H9 (cell line): ENCODE data around the gene COX6B1. TPM values are rescaled to one million over a fixed set of nuclear protein-coding genes. Genes with fewer than 3 reads are reported as not detected.
A peak's percentile ranks its signal among the peaks of the same experiment; 100 is the strongest.

Experiments used
- DNase-seq: peaks from one replicate; pipeline ENCODE4 v3.0.0-alpha.2; 2017
- H2AFZ ChIP-seq: one replicate; pipeline ENCODE4 v1.6.1; 2013; ENCODE audit warnings: mild to moderate bottlenecking, low read length, control low read depth, moderate library complexity
- H2AK5ac ChIP-seq: 2 replicates; pipeline ENCODE4 v1.6.1; 2013; ENCODE audit warnings: low read length, control low read depth, mixed read lengths; ENCODE audit not compliant: insufficient read length
- H2BK120ac ChIP-seq: one replicate; pipeline ENCODE4 v1.6.1; 2013; ENCODE audit warnings: low read depth, mild to moderate bottlenecking, low read length, control low read depth, inconsistent platforms; ENCODE audit not compliant: poor library complexity, severe bottlenecking
- H2BK12ac ChIP-seq: 2 replicates; pipeline ENCODE4 v1.6.1; 2013; ENCODE audit warnings: low read length, control low read depth, mixed read lengths, low read depth; ENCODE audit not compliant: insufficient read length
- H2BK15ac ChIP-seq: 2 replicates; pipeline ENCODE4 v1.6.1; 2013; ENCODE audit warnings: low read depth, low read length, control low read depth
- H2BK20ac ChIP-seq: one replicate; pipeline ENCODE4 v1.6.1; 2013; ENCODE audit warnings: low read depth, mild to moderate bottlenecking, low read length, control low read depth, inconsistent platforms; ENCODE audit not compliant: poor library complexity, severe bottlenecking
- H2BK5ac ChIP-seq: 2 replicates; pipeline ENCODE4 v1.6.1; 2013; ENCODE audit warnings: low read length, control low read depth, mixed read lengths; ENCODE audit not compliant: insufficient read length
- H3K14ac ChIP-seq: 2 replicates; pipeline ENCODE4 v1.6.1; 2013; ENCODE audit warnings: low read length, control low read depth; ENCODE audit not compliant: insufficient read depth
- H3K18ac ChIP-seq: 2 replicates; pipeline ENCODE4 v1.6.1; 2013; ENCODE audit warnings: low read depth, mild to moderate bottlenecking, mixed read lengths, low read length, control low read depth; ENCODE audit not compliant: insufficient read length
- H3K23ac ChIP-seq: 2 replicates; pipeline ENCODE4 v1.6.1; 2013; ENCODE audit warnings: low read length, control low read depth, mixed read lengths, low read depth; ENCODE audit not compliant: insufficient read length
- H3K23me2 ChIP-seq: 2 replicates; pipeline ENCODE4 v1.6.1; 2013; ENCODE audit warnings: low read depth, mild to moderate bottlenecking, mixed read lengths, low read length, control low read depth; ENCODE audit not compliant: insufficient read length, poor library complexity, severe bottlenecking
- H3K27ac ChIP-seq: 2 replicates; pipeline ENCODE4 v1.5.1; 2013; ENCODE audit warnings: low read length, control low read depth, mixed read lengths, low read depth; ENCODE audit not compliant: insufficient read length
- H3K27me3 ChIP-seq: 2 replicates; pipeline ENCODE4 v1.6.1; 2013; ENCODE audit warnings: low read length, control low read depth, inconsistent platforms; ENCODE audit not compliant: insufficient read depth
- H3K4ac ChIP-seq: 2 replicates; pipeline ENCODE4 v1.6.1; 2013; ENCODE audit warnings: low read depth, mild to moderate bottlenecking, control low read depth, inconsistent platforms, low read length, moderate library complexity
- H3K4me1 ChIP-seq: 2 replicates; pipeline ENCODE4 v1.6.1; 2013; ENCODE audit warnings: low read length, control low read depth, inconsistent platforms; ENCODE audit not compliant: insufficient read depth
- H3K4me2 ChIP-seq: 2 replicates; pipeline ENCODE4 v1.6.1; 2013; ENCODE audit warnings: low read length, control low read depth, mixed read lengths; ENCODE audit not compliant: insufficient read length, insufficient read depth
- H3K56ac ChIP-seq: 2 replicates; pipeline ENCODE4 v1.6.1; 2013; ENCODE audit warnings: low read depth, mild to moderate bottlenecking, mixed read lengths, low read length, control low read depth; ENCODE audit not compliant: insufficient read length
- H3K79me1 ChIP-seq: 2 replicates; pipeline ENCODE4 v1.6.1; 2013; ENCODE audit warnings: low read depth, mild to moderate bottlenecking, moderate library complexity, low read length, control low read depth, inconsistent platforms; ENCODE audit not compliant: insufficient read depth, poor library complexity, severe bottlenecking
- H3K79me2 ChIP-seq: 2 replicates; pipeline ENCODE4 v1.6.1; 2013; ENCODE audit warnings: low read length, control low read depth, inconsistent platforms; ENCODE audit not compliant: insufficient read depth
- H3K9ac ChIP-seq: 2 replicates; pipeline ENCODE4 v1.6.1; 2013; ENCODE audit warnings: low read length, control low read depth, mixed read lengths; ENCODE audit not compliant: insufficient read length; ENCODE audit errors: extremely low read depth
- H3K9me3 ChIP-seq: one replicate; pipeline ENCODE4 v1.6.1; 2013; ENCODE audit warnings: low read depth, low read length, inconsistent platforms; ENCODE audit not compliant: control insufficient read depth
- H3T11ph ChIP-seq: one replicate; pipeline ENCODE4 v1.6.1; 2013; ENCODE audit warnings: mild to moderate bottlenecking, low read length, control low read depth, inconsistent platforms
- H4K20me1 ChIP-seq: one replicate; pipeline ENCODE4 v1.6.1; 2013; ENCODE audit not compliant: control insufficient read depth, insufficient read length, insufficient read depth
- H4K5ac ChIP-seq: 2 replicates; pipeline ENCODE4 v1.6.1; 2013; ENCODE audit warnings: low read depth, mild to moderate bottlenecking, mixed read lengths, low read length, control low read depth; ENCODE audit not compliant: insufficient read length
- H4K8ac ChIP-seq: replicated peaks from 2 replicates; pipeline ENCODE4 v1.6.1; 2013; ENCODE audit warnings: low read length, control low read depth, mixed read lengths, low read depth; ENCODE audit not compliant: insufficient read length
- H4K91ac ChIP-seq: 2 replicates; pipeline ENCODE4 v1.6.1; 2013; ENCODE audit warnings: low read depth, mild to moderate bottlenecking, moderate library complexity, mixed read lengths, low read length, control low read depth; ENCODE audit not compliant: insufficient read length
- H3K27ac Mint-ChIP-seq, 3 experiments: 2 replicates in 2 of 3; 3 replicates in 1 of 3; pipeline ENCODE4 v1.8.0; 2020 to 2021; ENCODE audit warnings: mixed read lengths in 3 of 3, mild to moderate bottlenecking in 1 of 3, moderate library complexity in 1 of 3
- H3K27me3 Mint-ChIP-seq: 2 replicates; pipeline ENCODE4 v1.8.0; 2021; ENCODE audit warnings: low read depth, mild to moderate bottlenecking, moderate library complexity, mixed read lengths
- H3K36me3 Mint-ChIP-seq, 3 experiments: 2 replicates in 2 of 3; 3 replicates in 1 of 3; pipeline ENCODE4 v1.8.0; 2020 to 2021; ENCODE audit warnings: low read depth in 3 of 3, mixed read lengths in 3 of 3; ENCODE audit not compliant: insufficient read depth in 1 of 3
- H3K4me1 Mint-ChIP-seq, 2 experiments: 2 replicates each; pipeline ENCODE4 v1.8.0; 2020; ENCODE audit warnings: mixed read lengths in 2 of 2
- H3K4me3 Mint-ChIP-seq, 2 experiments: 2 replicates in 1 of 2; 3 replicates in 1 of 2; pipeline ENCODE4 v1.8.0; 2020 to 2021; ENCODE audit warnings: mild to moderate bottlenecking in 2 of 2, mixed read lengths in 2 of 2, moderate library complexity in 1 of 2
- H3K9me3 Mint-ChIP-seq, 2 experiments: 2 replicates in 1 of 2; 3 replicates in 1 of 2; pipeline ENCODE4 v1.8.0; 2020; ENCODE audit warnings: mild to moderate bottlenecking in 2 of 2, mixed read lengths in 2 of 2, moderate library complexity in 1 of 2
- WGBS: extraction: QIAGEN DNeasy Blood & Tissue Kit; methylation state at CpG from one replicate; pipeline ENCODE4 v1.1.7; 2013; ENCODE audit warnings: missing lambda C conversion rate, low lambda C conversion rate, mixed read lengths; ENCODE audit not compliant: insufficient read length; ENCODE audit errors: extremely low coverage; 5-methylcytosine and 5-hydroxymethylcytosine counted together
- total RNA-seq: library from RNA; stranded (reverse); gene quantifications from 2 replicates; pipeline ENCODE4 v1.2.1, GENCODE V29; 2021
- TF ChIP-seq, protein P1 (sequence below): fragments of 200-600 bp; sonication (generic); conservative IDR thresholded peaks from 3 replicates; pipeline ENCODE4 v1.8.0; 2021; ENCODE audit warnings: antibody characterized with exemption, mild to moderate bottlenecking

Gene COX6B1
- total RNA-seq, 1 experiment from 2014 or later: 432 TPM

DNA sequence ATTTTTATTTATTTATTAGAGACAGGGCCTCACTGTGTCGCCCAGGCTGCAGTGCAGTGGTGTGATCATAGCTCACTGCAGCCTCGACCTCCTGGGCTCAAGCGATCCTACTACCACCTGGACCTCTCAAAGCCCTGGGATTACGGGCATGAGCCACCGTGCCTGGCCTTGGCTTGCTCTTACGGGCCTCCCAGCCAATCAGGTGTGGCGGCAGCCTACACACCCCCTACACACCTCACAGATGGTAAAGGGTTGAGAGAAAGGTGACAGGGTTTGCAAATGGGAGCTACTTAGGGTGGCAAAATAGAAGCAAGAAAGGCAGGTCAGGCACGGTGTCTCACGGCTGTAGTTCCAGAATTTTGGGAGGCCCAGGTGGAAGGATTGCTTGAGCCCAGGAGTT, 55.2 kb downstream of the COX6B1 start:
- Histone ChIP-seq H2BK5ac (no peak overlapping the region), H2BK20ac (no peak overlapping the region), H3K18ac (no peak overlapping the region), H2BK15ac (no peak overlapping the region), H3K27me3 (no peaks in the 10 kb centered on the region), H2BK12ac (no peak overlapping the region), H3K56ac (no peak overlapping the region), H2AK5ac (no peak overlapping the region), H3K14ac (no peak overlapping the region), H4K91ac (no peak overlapping the region), H3K79me2 (no peaks in the 10 kb centered on the region), H3K4ac (no peak overlapping the region), H3K9ac (no peak overlapping the region), H3K23me2 (peaks cover 4% of the 10 kb centered on the region), H4K20me1 (no peaks in the 10 kb centered on the region), H3T11ph (no peak overlapping the region), H2BK120ac (no peak overlapping the region), H4K8ac (no peak overlapping the region), H3K4me2 (no peak overlapping the region), H4K5ac (no peak overlapping the region), H3K79me1 (no peaks in the 10 kb centered on the region), H2AFZ (no peak overlapping the region), H3K4me1 (no peaks in the 10 kb centered on the region), H3K27ac (no peak overlapping the region), H3K9me3 (no peaks in the 10 kb centered on the region), H3K23ac (no peak overlapping the region)
- peak overlapping the region; percentile 70 to 95; a peak in 2 of 5 replicates for H3K4me3 Mint-ChIP-seq
- H3K9me3 Mint-ChIP-seq: peaks cover 0 to 4% of the 10 kb centered on the region in 2 experiments; a peak in 1 of 5 replicates
- no CpG with 5 or more reads among the region's 9 CpGs for WGBS
- peaks cover 0 to 4% (median 0%) of the 10 kb centered on the region in 3 experiments; a peak in 1 of 7 replicates for H3K36me3 Mint-ChIP-seq
- TF ChIP-seq, protein P1, sequence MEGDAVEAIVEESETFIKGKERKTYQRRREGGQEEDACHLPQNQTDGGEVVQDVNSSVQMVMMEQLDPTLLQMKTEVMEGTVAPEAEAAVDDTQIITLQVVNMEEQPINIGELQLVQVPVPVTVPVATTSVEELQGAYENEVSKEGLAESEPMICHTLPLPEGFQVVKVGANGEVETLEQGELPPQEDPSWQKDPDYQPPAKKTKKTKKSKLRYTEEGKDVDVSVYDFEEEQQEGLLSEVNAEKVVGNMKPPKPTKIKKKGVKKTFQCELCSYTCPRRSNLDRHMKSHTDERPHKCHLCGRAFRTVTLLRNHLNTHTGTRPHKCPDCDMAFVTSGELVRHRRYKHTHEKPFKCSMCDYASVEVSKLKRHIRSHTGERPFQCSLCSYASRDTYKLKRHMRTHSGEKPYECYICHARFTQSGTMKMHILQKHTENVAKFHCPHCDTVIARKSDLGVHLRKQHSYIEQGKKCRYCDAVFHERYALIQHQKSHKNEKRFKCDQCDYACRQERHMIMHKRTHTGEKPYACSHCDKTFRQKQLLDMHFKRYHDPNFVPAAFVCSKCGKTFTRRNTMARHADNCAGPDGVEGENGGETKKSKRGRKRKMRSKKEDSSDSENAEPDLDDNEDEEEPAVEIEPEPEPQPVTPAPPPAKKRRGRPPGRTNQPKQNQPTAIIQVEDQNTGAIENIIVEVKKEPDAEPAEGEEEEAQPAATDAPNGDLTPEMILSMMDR: no peak
- H3K27me3 Mint-ChIP-seq: peaks cover 38% of the 10 kb centered on the region
- H3K27ac Mint-ChIP-seq: no peak overlapping the region
- H3K4me1 Mint-ChIP-seq: peaks cover 3 to 7% of the 10 kb centered on the region in 2 experiments
- DNase-seq: peak; percentile 71
